GM12891 (cell line): ENCODE data around the gene ANKS1B.
A peak's percentile ranks its signal among the peaks of the same experiment; 100 is the strongest.

Source experiments
- DNase-seq: peaks from one replicate; pipeline ENCODE4 v3.0.0; 2011; ENCODE audit warnings: low spot score; ENCODE audit not compliant: insufficient read length
- FAIRE-seq: peaks from 2 replicates; lab custom pipeline; 2011; peaks lifted over from hg19 to GRCh38; lab: Jason Lieb, UNC
- PAX5 ChIP-seq: IDR thresholded peaks from 2 replicates; pipeline ENCODE4 v1.6.1; 2011; ENCODE audit warnings: low read length, moderate library complexity, mild to moderate bottlenecking; ENCODE audit not compliant: insufficient read depth, severe bottlenecking
- POLR2A ChIP-seq: IDR thresholded peaks from 2 replicates; pipeline ENCODE4 v1.6.1; 2011; ENCODE audit warnings: low read depth, low read length, control low read depth
- POLR2AphosphoS5 ChIP-seq: IDR thresholded peaks from 2 replicates; pipeline ENCODE4 v1.6.1; 2011; ENCODE audit warnings: low read depth, low read length, control low read depth
- POU2F2 ChIP-seq: IDR thresholded peaks from 2 replicates; pipeline ENCODE4 v1.6.1; 2011; ENCODE audit warnings: low read depth, mild to moderate bottlenecking, control low read depth, low read length, moderate library complexity
- SPI1 ChIP-seq: IDR thresholded peaks from 2 replicates; pipeline ENCODE4 v1.6.1; 2011; ENCODE audit warnings: low read depth, low read length, control low read depth
- TAF1 ChIP-seq: IDR thresholded peaks from 2 replicates; pipeline ENCODE4 v1.6.1; 2011; ENCODE audit warnings: low read depth, low read length, control low read depth

The ANKS1B gene

DNA sequence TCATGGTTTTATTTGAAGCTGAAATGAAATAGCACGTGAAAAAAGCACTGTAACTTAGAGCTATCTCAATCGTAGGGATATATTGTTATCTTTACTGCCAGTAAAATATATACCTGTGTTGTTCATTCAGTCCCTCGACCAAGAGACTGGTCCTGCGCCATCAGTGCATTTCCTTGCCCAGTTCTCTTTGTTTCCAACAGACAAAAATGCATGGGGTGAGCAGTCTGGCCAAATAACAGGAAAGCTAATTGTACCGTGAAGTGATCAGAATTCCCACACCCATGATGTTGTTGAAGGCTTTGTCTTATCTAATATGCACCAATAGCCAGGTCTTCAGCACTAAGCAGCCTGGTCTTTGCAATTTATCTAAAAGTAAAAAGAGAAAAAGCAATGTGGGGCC is 814.3 kb downstream of the ANKS1B start:
- FAIRE-seq (no peak), DNase-seq (no peak)
- TF ChIP-seq POLR2AphosphoS5 (no peak), POLR2A (no peak), SPI1 (no peak)

DNA sequence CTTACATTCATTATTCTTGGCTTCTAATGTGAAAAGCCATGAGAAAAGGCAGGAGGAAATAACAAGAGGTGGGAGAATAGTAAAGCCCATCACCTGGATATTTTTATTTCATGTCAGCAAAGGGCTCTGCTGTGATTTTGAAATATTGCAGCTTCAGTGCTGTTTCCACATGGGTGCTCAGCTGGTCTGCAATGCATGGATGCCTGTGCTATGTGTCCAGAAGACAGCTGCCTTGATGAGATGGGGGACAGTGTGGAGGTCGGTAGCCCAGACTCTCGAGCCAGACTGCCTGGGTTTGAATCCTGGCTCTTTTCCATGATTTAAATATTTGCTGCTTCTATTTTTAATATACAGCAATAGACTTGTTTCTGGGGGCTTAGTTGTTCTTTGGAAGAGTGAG is 814.7 kb downstream of the ANKS1B start:
- no peak for TF ChIP-seq POLR2A
- TF ChIP-seq SPI1: no peak
- no peak for TF ChIP-seq POU2F2
- TF ChIP-seq POLR2AphosphoS5: no peak
- no peak for TF ChIP-seq TAF1
- no peak for DNase-seq
- no peak for FAIRE-seq

DNA sequence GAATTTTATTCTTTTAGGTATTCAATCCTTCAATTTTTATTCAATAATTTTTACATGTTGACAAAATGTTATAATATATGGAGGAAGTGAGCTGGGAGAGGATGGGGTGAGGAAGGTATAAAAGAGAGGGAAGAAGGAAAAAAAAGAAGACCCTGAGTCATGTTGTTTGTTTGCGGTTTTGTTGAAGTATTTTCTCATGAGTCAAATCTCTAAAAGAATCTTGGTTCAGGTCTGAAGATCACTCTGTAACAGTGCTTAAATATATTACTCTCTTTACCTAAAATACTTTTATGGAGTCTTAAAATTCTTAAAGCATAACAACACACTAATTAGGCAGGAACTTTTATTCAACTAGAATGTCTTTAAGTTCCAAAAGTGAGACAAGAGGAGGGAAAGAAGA is 826.8 kb downstream of the ANKS1B start:
- FAIRE-seq: no peak
- DNase-seq: no peak
- TF ChIP-seq TAF1 (no peak), POU2F2 (no peak), POLR2AphosphoS5 (no peak), SPI1 (no peak), PAX5 (no peak)

DNA sequence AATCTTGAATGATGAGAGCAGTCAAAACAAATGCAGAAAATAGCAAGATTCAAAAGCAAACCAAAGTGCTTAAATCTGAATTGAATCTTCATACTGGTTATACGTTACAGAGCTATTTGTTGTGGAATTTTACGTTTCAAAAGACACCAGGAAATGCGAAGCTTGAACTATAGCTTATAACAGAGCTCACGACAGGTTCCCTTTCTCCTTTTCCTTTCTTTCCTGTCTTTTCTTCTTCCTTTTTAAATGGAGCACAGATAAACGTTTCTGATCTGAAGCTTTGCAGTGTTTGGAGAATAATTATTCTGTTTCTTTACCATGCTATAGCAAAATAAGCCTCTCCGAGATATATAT is 829.8 kb downstream of the ANKS1B start:
- FAIRE-seq (no peak), DNase-seq (no peak)
- TF ChIP-seq SPI1 (no peak), POLR2A (no peak), POU2F2 (no peak)

- DNase-seq: no peak
- no peak for FAIRE-seq
- no peak for TF ChIP-seq POU2F2
- TF ChIP-seq SPI1: no peak
- no peak for TF ChIP-seq PAX5
- no peak for TF ChIP-seq POLR2A
- no peak for TF ChIP-seq POLR2AphosphoS5
- TF ChIP-seq TAF1: no peak
These were observed 830.3 kb downstream of the ANKS1B start for GRCh38 chr12:99154216-99154982.

DNA sequence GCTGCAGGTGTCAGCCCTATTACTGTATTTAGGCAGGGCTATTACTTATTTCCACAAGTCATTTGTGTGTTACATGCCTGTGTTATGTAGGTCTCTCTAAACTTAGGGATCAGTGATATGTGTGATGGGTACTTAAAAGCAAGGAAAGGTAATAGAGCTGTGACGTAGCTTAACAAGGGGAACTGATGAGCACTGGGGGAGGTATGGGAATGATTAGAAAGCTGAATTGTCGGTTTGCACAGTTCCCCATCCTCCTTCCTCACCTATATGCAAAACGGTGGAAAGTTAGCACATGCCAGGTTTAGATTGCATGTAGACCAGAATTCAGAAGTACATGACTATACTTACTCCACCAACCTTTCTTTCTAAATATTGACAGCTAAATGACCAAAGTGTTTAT is 831.4 kb downstream of the ANKS1B start:
- DNase-seq (no peak), FAIRE-seq (no peak)
- TF ChIP-seq PAX5 (no peak), POLR2A (no peak), POU2F2 (no peak), POLR2AphosphoS5 (no peak), SPI1 (no peak)

- FAIRE-seq (no peak), DNase-seq (no peak)
These were observed 832.4 kb downstream of the ANKS1B start for GRCh38 chr12:99152337-99152736.

GRCh38 chr12:99151744-99152143 is 833.0 kb downstream of the ANKS1B start:
- no peak for TF ChIP-seq PAX5
- TF ChIP-seq POLR2A: no peak
- no peak for TF ChIP-seq SPI1
- no peak for TF ChIP-seq POLR2AphosphoS5
- TF ChIP-seq TAF1: no peak
- no peak for TF ChIP-seq POU2F2

More at GRCh38 chr12:99152337-99152736, 832.4 kb downstream of the ANKS1B start:
- TF ChIP-seq TAF1: no peak
- TF ChIP-seq POU2F2: no peak
- no peak for TF ChIP-seq POLR2AphosphoS5
- no peak for TF ChIP-seq POLR2A
- no peak for TF ChIP-seq PAX5
- no peak for TF ChIP-seq SPI1

DNA sequence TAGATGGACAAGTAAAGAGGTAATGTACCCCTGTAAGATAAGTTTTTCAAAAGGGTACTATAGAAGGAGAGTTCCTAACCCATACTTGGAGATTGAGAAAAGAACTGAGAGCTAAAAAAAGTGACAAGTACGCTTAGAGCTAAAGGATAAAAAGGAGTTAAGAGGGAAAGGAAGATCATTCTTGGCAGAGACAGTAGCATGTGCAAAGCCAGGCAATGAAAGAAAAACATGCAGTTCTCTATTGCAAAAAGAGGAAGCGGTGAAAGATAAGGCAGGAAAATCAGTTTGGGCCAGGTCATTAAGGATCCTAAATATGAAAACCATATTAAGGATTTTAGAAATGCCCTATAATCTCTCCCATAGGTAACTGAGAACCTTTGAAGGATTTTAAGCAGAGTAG is 837.6 kb downstream of the ANKS1B start:
- no peak for DNase-seq
- FAIRE-seq: no peak
- TF ChIP-seq SPI1 (peak; percentile 54; the same call in 1 of the 2 replicates), TAF1 (no peak)

More at GRCh38 chr12:99151744-99152143, 833.0 kb downstream of the ANKS1B start:
- FAIRE-seq: no peak
- no peak for DNase-seq

DNA sequence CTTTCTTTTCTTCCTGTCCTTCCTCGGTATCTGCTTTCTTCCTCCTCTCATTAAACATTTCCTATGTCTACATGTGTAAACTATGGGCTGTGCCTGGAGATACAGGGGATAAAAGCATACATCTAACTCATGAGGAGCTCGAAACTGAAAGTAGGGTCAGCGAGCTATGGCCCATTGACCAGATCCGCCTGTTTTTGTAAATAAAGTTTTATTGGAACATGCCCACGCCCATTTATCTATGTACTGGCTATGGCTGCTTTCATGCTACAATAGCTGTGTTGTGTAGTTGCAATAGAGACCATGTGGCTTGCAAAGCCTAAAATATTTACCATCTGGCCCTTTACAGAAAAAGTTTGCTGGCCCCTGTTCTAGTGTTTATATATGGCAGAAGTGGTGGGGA is 838.0 kb downstream of the ANKS1B start:
- FAIRE-seq (no peak), DNase-seq (no peak)
- TF ChIP-seq SPI1 (no peak), TAF1 (no peak), POU2F2 (no peak), POLR2A (no peak), POLR2AphosphoS5 (no peak), PAX5 (no peak)
